GM20431 (cell line): ENCODE results near the gene SERPINA10.

Source experiments
- in situ Hi-C: fragments of 300-500 bp; cut with MseI, MboI; formaldehyde crosslinking; loops from one replicate; pipeline ENCODE4 v1.15.0; 2020; ENCODE audit warnings: low sequenced_read_pairs; ENCODE audit not compliant: unreplicated experiment

The SERPINA10 gene

GRCh38 chr14:94292872-94293577 is at the start of gene SERPINA10:
Gene SERPINA10 (minus strand): TSS chr14:94293268. CDS start chr14:94290593, 2,675 bp downstream.
- in situ Hi-C loops = no loop called here

GRCh38 chr14:94342334-94342934 is 49.4 kb upstream of the SERPINA10 start:
- in situ Hi-C loops = no loop called here

- in situ Hi-C loops = no loop called here
Measured at GRCh38 chr14:94341656-94342333, 48.7 kb upstream of the SERPINA10 start.

- in situ Hi-C loops = no loop called here
Measured at GRCh38 chr14:94340533-94340932, 47.5 kb upstream of the SERPINA10 start.

GRCh38 chr14:94338023-94338422 is 45.0 kb upstream of the SERPINA10 start:
- in situ Hi-C loops = no loop called here

- in situ Hi-C loops = no loop called here
Measured at GRCh38 chr14:94337274-94337673, 44.2 kb upstream of the SERPINA10 start.

GRCh38 chr14:94334872-94335271 is 41.8 kb upstream of the SERPINA10 start:
- in situ Hi-C loops = no loop called here

GRCh38 chr14:94332587-94332986 is 39.5 kb upstream of the SERPINA10 start:
- in situ Hi-C loops = no loop called here

- in situ Hi-C loops = no loop called here
Measured at GRCh38 chr14:94332063-94332583, 39.1 kb upstream of the SERPINA10 start.

- in situ Hi-C loops = no loop called here
Measured at GRCh38 chr14:94331462-94331861, 38.4 kb upstream of the SERPINA10 start.

- in situ Hi-C loops = no loop called here
Measured at GRCh38 chr14:94330857-94331256, 37.8 kb upstream of the SERPINA10 start.

- in situ Hi-C loops = no loop called here
Measured at GRCh38 chr14:94330432-94330831, 37.4 kb upstream of the SERPINA10 start.

GRCh38 chr14:94329857-94330256 is 36.8 kb upstream of the SERPINA10 start:
- in situ Hi-C loops = no loop called here

GRCh38 chr14:94328196-94328595 is 35.1 kb upstream of the SERPINA10 start:
- in situ Hi-C loops = no loop called here

GRCh38 chr14:94322648-94323570 is 29.8 kb upstream of the SERPINA10 start, which contains the start of gene SERPINA6:
Gene SERPINA6 (minus strand): TSS chr14:94323336. CDS start chr14:94314648, 8,688 bp downstream.
- in situ Hi-C loops = no loop called here

GRCh38 chr14:94321421-94322271 is 28.6 kb upstream of the SERPINA10 start:
- in situ Hi-C loops = no loop called here

- in situ Hi-C loops = no loop called here
Measured at GRCh38 chr14:94320243-94320642, 27.2 kb upstream of the SERPINA10 start.

- in situ Hi-C loops = no loop called here
Measured at GRCh38 chr14:94317259-94317658, 24.2 kb upstream of the SERPINA10 start.

- in situ Hi-C loops = no loop called here
Measured at GRCh38 chr14:94316692-94317091, 23.6 kb upstream of the SERPINA10 start.
